HG03457 (cell line): ENCODE results near the gene MYO1D.
"Not testable (repeated sequence)": the region's sequence is repeated elsewhere in the genome, so short reads cannot be mapped to it uniquely, and the experiment has no call there.

ENCODE experiments used
- ATAC-seq: cut with Tn5 transposase; IDR thresholded peaks from one replicate; pipeline ENCODE4 v1.9.1; 2021; ENCODE audit warnings: moderate number of reproducible peaks; ENCODE audit not compliant: unreplicated experiment

The MYO1D gene

GRCh38 chr17:32693194-32693897 lies 183.6 kb downstream of the MYO1D start:
- no peak for ATAC-seq

- no peak for ATAC-seq
Observed at GRCh38 chr17:32692179-32692578, 184.7 kb downstream of the MYO1D start.

GRCh38 chr17:32689348-32689747 lies 187.6 kb downstream of the MYO1D start:
- no peak for ATAC-seq

- no peak for ATAC-seq
Observed at GRCh38 chr17:32688221-32688620, 188.7 kb downstream of the MYO1D start.

- ATAC-seq, result no peak
Observed at GRCh38 chr17:32684087-32684958, 192.6 kb downstream of the MYO1D start.

GRCh38 chr17:32673964-32674363 lies 203.0 kb downstream of the MYO1D start:
- ATAC-seq, result no peak

- no peak for ATAC-seq
Observed at GRCh38 chr17:32672711-32673110, 204.2 kb downstream of the MYO1D start.

GRCh38 chr17:32671896-32672295 lies 205.0 kb downstream of the MYO1D start:
- no peak for ATAC-seq

- no peak for ATAC-seq
Observed at GRCh38 chr17:32664936-32665583, 211.9 kb downstream of the MYO1D start.

- ATAC-seq, result no peak
Observed at GRCh38 chr17:32660496-32660985, 216.4 kb downstream of the MYO1D start.

- ATAC-seq, result no peak
Observed at GRCh38 chr17:32659419-32659842, 217.5 kb downstream of the MYO1D start.

- ATAC-seq, result no peak
Observed at GRCh38 chr17:32658470-32659418, 218.2 kb downstream of the MYO1D start.

- no peak for ATAC-seq
Observed at GRCh38 chr17:32656886-32657285, 220.0 kb downstream of the MYO1D start.

GRCh38 chr17:32654324-32654723 lies 222.6 kb downstream of the MYO1D start:
- ATAC-seq, result no peak

- ATAC-seq, result no peak
Observed at GRCh38 chr17:32651084-32651483, 225.8 kb downstream of the MYO1D start.

GRCh38 chr17:32648450-32648849 lies 228.5 kb downstream of the MYO1D start:
- ATAC-seq, result no peak

GRCh38 chr17:32646941-32647340 lies 230.0 kb downstream of the MYO1D start:
- ATAC-seq, result no peak

- ATAC-seq, result not testable (repeated sequence)
Observed at GRCh38 chr17:32641514-32641913, 235.4 kb downstream of the MYO1D start.

- ATAC-seq, result no peak
Observed at GRCh38 chr17:32636598-32637218, 240.2 kb downstream of the MYO1D start.

- ATAC-seq, result no peak
Observed at GRCh38 chr17:32634167-32634566, 242.8 kb downstream of the MYO1D start.
